SK-N-SH (cell line): Measurements from ENCODE around the gene INPP5A. TPM values are rescaled to one million over a fixed set of nuclear protein-coding genes. Genes with fewer than 3 reads are reported as not detected.

Source experiments
- CTCF ChIA-PET: fragments of 300-600, 350-600 bp; formaldehyde crosslinking; extraction: SDS; loops from one replicate; lab custom pipeline; 2021; lab: Yijun Ruan, JAX
- POLR2A ChIA-PET: fragments of 350-600 bp; sonication (Branson Sonifier 250); formaldehyde crosslinking; extraction: SDS; loops from one replicate; lab custom pipeline; 2020; ENCODE audit warnings: antibody characterized with exemption, inconsistent platforms; lab: Yijun Ruan, JAX
- DNase-seq: peaks from one replicate; pipeline ENCODE4 v3.0.0; 2012
- H2AFZ ChIP-seq: fragments of 200-600 bp; sonication (generic); 2 replicates; pipeline ENCODE4 v1.8.1; 2016; ENCODE audit warnings: antibody characterized with exemption, mild to moderate bottlenecking, low read depth
- H3F3A ChIP-seq: fragments of 200-600 bp; sonication (generic); replicated peaks from 2 replicates; pipeline ENCODE3; 2016; ENCODE audit warnings: antibody characterized with exemption, mild to moderate bottlenecking; ENCODE audit not compliant: insufficient read depth
- H3K27ac ChIP-seq, 2 experiments: fragments of 200-500 bp in 1 of 2; fragments of 200-600 bp in 1 of 2; sonication (Bioruptor generic) in 1 of 2; sonication (generic), shearing (Covaris generic) in 1 of 2; 2 replicates each; pipeline versions ENCODE4 v1.5.1 to v1.6.1; 2014 to 2016; ENCODE audit warnings: low read depth in 2 of 2, inconsistent platforms in 1 of 2, low read length in 1 of 2, mild to moderate bottlenecking in 1 of 2, mixed read lengths in 1 of 2
- H3K27me3 ChIP-seq: fragments of 200-600 bp; sonication (generic), shearing (Covaris generic); 2 replicates; pipeline ENCODE4 v1.6.1; 2016; ENCODE audit warnings: mixed run types; ENCODE audit not compliant: insufficient read depth
- H3K36me3 ChIP-seq, 2 experiments: fragments of 200-500 bp in 1 of 2; fragments of 200-600 bp in 1 of 2; sonication (Bioruptor generic) in 1 of 2; sonication (generic) in 1 of 2; replicated peaks in 1 of 2; 2 replicates each; pipeline versions ENCODE3 to v1.5.1; 2014 to 2016; ENCODE audit warnings: low read length in 1 of 2, mild to moderate bottlenecking in 1 of 2; ENCODE audit not compliant: insufficient read depth in 2 of 2, control insufficient read depth in 1 of 2
- H3K4me1 ChIP-seq, 2 experiments: fragments of 200-500 bp in 1 of 2; fragments of 200-600 bp in 1 of 2; sonication (Bioruptor generic) in 1 of 2; sonication (generic), shearing (Covaris generic) in 1 of 2; 2 replicates each; pipeline versions ENCODE4 v1.5.1 to v1.6.1; 2014 to 2016; ENCODE audit warnings: low read depth in 1 of 2, low read length in 1 of 2, mixed run types in 1 of 2; ENCODE audit not compliant: insufficient read depth in 2 of 2, control insufficient read depth in 1 of 2
- H3K4me2 ChIP-seq: fragments of 200-600 bp; sonication (generic), shearing (Covaris generic); 2 replicates; pipeline ENCODE4 v1.6.1; 2017; ENCODE audit warnings: mixed run types
- H3K4me3 ChIP-seq, 2 experiments: fragments of 200-500 bp in 1 of 2; fragments of 200-600 bp in 1 of 2; sonication (Bioruptor generic) in 1 of 2; sonication (generic), shearing (Covaris generic) in 1 of 2; 2 replicates each; pipeline versions ENCODE4 v1.5.1 to v1.8.1; 2014 to 2016; ENCODE audit warnings: low read depth in 2 of 2, inconsistent platforms in 1 of 2, low read length in 1 of 2, mild to moderate bottlenecking in 1 of 2, mixed read lengths in 1 of 2, moderate library complexity in 1 of 2
- H3K79me2 ChIP-seq: fragments of 200-600 bp; sonication (generic); 2 replicates; pipeline ENCODE4 v1.8.1; 2017; ENCODE audit warnings: mild to moderate bottlenecking; ENCODE audit not compliant: insufficient read depth
- H3K9ac ChIP-seq: fragments of 200-600 bp; sonication (generic); 2 replicates; pipeline ENCODE4 v1.6.1; 2017; ENCODE audit warnings: mixed run types
- H3K9me2 ChIP-seq: fragments of 200-600 bp; sonication (generic); 2 replicates; pipeline ENCODE4 v1.6.1; 2017; ENCODE audit warnings: mixed run types
- H3K9me3 ChIP-seq: fragments of 200-600 bp; sonication (generic); 2 replicates; pipeline ENCODE4 v1.6.1; 2017; ENCODE audit warnings: mixed run types, mild to moderate bottlenecking, moderate library complexity
- H4K20me1 ChIP-seq: fragments of 200-600 bp; sonication (generic); 2 replicates; pipeline ENCODE4 v1.6.1; 2017; ENCODE audit warnings: mild to moderate bottlenecking, mixed run types; ENCODE audit not compliant: insufficient read depth
- CHD2 ChIP-seq: fragments of 150-350 bp; IDR thresholded peaks from 2 replicates; pipeline ENCODE4 v1.6.1; 2018; ENCODE audit warnings: low read length; ENCODE audit not compliant: partially characterized antibody
- EP300 ChIP-seq, 2 experiments: IDR thresholded peaks; 2 replicates each; pipeline versions ENCODE4 v1.4.0 to v1.6.1; 2012; ENCODE audit warnings: borderline replicate concordance in 1 of 2, low read depth in 1 of 2, low read length in 1 of 2
- EZH2phosphoT487 ChIP-seq: fragments of 200-600 bp; sonication (generic); IDR thresholded peaks from 2 replicates; pipeline ENCODE4 v1.6.1; 2017; ENCODE audit warnings: low read depth, mixed run types, mild to moderate bottlenecking, antibody characterized with exemption, moderate library complexity, borderline replicate concordance
- FOSL2 ChIP-seq: IDR thresholded peaks from 2 replicates; pipeline ENCODE4 v1.4.0; 2012; ENCODE audit warnings: low read depth, mild to moderate bottlenecking, moderate library complexity, borderline replicate concordance
- FOXJ3 ChIP-seq: sonication (generic); formaldehyde crosslinking; IDR thresholded peaks from 2 replicates; pipeline ENCODE4 v1.5.1; 2020; ENCODE audit warnings: mild to moderate bottlenecking, missing genetic modification reagents
- MEF2A ChIP-seq: IDR thresholded peaks from 2 replicates; pipeline ENCODE4 v1.4.0; 2012; ENCODE audit warnings: low read depth, borderline replicate concordance
- MXI1 ChIP-seq: IDR thresholded peaks from 2 replicates; pipeline ENCODE4 v1.6.1; 2012; ENCODE audit warnings: mild to moderate bottlenecking, low read depth, low read length, improper control_type of control experiment
- NRF1 ChIP-seq: IDR thresholded peaks from 2 replicates; pipeline ENCODE4 v1.6.1; 2012; ENCODE audit warnings: low read depth, mild to moderate bottlenecking, low read length
- POLR2AphosphoS5 ChIP-seq: IDR thresholded peaks from 2 replicates; pipeline ENCODE4 v1.6.1; 2012; ENCODE audit warnings: low read depth, low read length
- TCF12 ChIP-seq: IDR thresholded peaks from 2 replicates; pipeline ENCODE4 v1.4.0; 2012
- YY1 ChIP-seq: IDR thresholded peaks from 2 replicates; pipeline ENCODE4 v1.4.0; 2012; ENCODE audit warnings: low read depth, mild to moderate bottlenecking
- WGBS: methylation state at CpG from one replicate; pipeline ENCODE4 v1.1.6; 2017; ENCODE audit warnings: low lambda C conversion rate; 5-methylcytosine and 5-hydroxymethylcytosine counted together
- polyA plus RNA-seq, 3 experiments: library from polyadenylated mRNA; depleted of rRNA; stranded (reverse); fragments of >200 nt; gene quantifications; 2 replicates each; pipeline ENCODE4 v1.2.3, GENCODE V29; 2012
- TF ChIP-seq, protein P1 (sequence below): IDR thresholded peaks from 2 replicates; pipeline ENCODE4 v1.4.0; 2012; ENCODE audit warnings: low read depth, borderline replicate concordance
- TF ChIP-seq, protein P2 (sequence below): IDR thresholded peaks from 2 replicates; pipeline ENCODE4 v1.4.0; 2012; ENCODE audit warnings: low read depth
- TF ChIP-seq, protein P3 (sequence below): fragments of 150-350 bp; IDR thresholded peaks from 2 replicates; pipeline ENCODE4 v1.6.1; 2016; ENCODE audit warnings: mild to moderate bottlenecking, low read depth, low read length
- TF ChIP-seq, protein P4 (sequence below): fragments of 200-600 bp; sonication (generic); IDR thresholded peaks from 2 replicates; pipeline ENCODE4 v1.6.1; 2017; ENCODE audit warnings: antibody characterized with exemption, mild to moderate bottlenecking, moderate library complexity

Gene INPP5A
- polyA plus RNA-seq, 1 of the 3 experiments (the other 2 are of a cell fraction), result 12.0 TPM

DNA sequence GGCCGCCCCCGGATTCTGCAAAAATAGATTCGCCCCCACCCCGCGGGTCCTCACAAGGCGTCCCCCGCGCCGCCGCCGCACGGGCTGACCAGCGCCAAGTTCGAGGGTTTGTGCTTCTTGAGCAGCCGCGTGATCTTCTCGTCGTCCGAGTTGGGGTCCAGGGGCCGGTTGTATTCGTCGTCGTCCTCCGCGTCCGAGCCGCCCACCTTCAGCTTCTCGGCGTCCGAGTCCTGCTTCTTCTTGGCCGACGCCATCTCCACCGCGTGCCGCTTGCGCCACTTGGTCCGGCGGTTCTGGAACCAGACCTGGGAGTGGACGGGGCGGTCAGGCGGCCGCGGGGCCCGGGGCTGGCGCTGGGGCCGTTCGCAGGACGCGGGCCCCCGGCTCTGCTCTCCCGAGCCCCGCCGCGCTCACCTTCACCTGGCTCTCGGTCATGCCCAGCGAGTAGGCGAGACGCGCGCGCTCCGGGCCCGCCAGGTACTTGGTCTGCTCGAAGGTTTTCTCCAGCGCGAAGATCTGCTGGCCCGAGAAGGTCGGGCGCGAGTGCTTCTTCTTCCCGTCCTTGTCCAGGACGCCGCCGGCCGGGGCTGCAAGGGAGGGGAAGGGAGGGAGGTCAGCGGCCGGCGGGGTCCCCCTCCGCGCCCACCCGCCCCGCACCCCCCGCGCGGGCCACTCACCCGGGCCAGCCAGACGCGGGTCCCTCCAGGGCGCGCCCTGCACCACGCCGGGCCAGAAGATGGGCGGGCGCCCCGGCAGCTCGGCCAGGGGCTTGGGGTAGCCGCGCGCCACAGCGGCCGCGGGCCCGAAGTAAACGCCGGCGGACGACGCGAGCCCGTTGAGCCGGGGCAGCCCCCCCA lies 247.5 kb downstream of the INPP5A start:
- whole genome bisulfite sequencing, result 57% methylated on average over 18 of the region's 111 CpGs
- CTCF ChIA-PET, result interaction anchor here (1.4 kb wide), 1 partner anchor 130 kb away, joined by 3 read pairs; no protein-coding TSS in a partner anchor
- peak; percentile 69 for DNase-seq
- 0 out of 2 replicates have a peak, but pooled peaks cover 4% of the 10 kb centered on the region for H4K20me1 ChIP-seq
- H3K9ac ChIP-seq, result no peak overlapping the region
- H3K4me1 ChIP-seq, result no peaks in the 10 kb centered on the region
- no peaks in the 10 kb centered on the region for H3K9me3 ChIP-seq
- no peaks in the 10 kb centered on the region for H3F3A ChIP-seq
- H2AFZ ChIP-seq, result no peak overlapping the region
- no peak overlapping the region for H3K4me3 ChIP-seq
- no peak overlapping the region for H3K27ac ChIP-seq
- no peak for TF ChIP-seq YY1
- TF ChIP-seq POLR2AphosphoS5, result no peak
- POLR2A ChIA-PET, result no interaction called here
- peaks cover 35% of the 10 kb centered on the region for H3K27me3 ChIP-seq
- no peaks in the 10 kb centered on the region for H3K36me3 ChIP-seq
- H3K79me2 ChIP-seq, result no peaks in the 10 kb centered on the region
- H3K4me2 ChIP-seq, result no peak overlapping the region
- H3K9me2 ChIP-seq, result no peaks in the 10 kb centered on the region

GRCh38 chr10:132785723-132786475 lies 248.3 kb downstream of the INPP5A start, which contains the start of gene NKX6-2:
TSS of gene NKX6-2 (minus strand) at chr10:132786147. CDS start at chr10:132785948, 199 bp downstream.
- no peak within 1 kb of the TSS for H3K4me2 ChIP-seq
- H3F3A ChIP-seq, result no peaks in the 10 kb centered on the region
- no peak within 1 kb of the TSS for H3K9ac ChIP-seq
- 0 out of 2 replicates have a peak, but pooled peaks cover 4% of the 10 kb centered on the region for H4K20me1 ChIP-seq
- H2AFZ ChIP-seq, result no peak within 1 kb of the TSS
- DNase-seq, result peak; percentile 74
- no peaks in the 10 kb centered on the region for H3K79me2 ChIP-seq
- no peaks in the 10 kb centered on the region for H3K9me3 ChIP-seq
- H3K4me3 ChIP-seq, result no peak within 1 kb of the TSS
- H3K9me2 ChIP-seq, result no peaks in the 10 kb centered on the region
- ChIA-PET POLR2A (no interaction called here), CTCF (interaction anchor here (1.4 kb wide), 1 partner anchor 130 kb away, joined by 3 read pairs; no protein-coding TSS in a partner anchor)
- H3K27me3 ChIP-seq, result peaks cover 43% of the 10 kb centered on the region
- no peaks in the 10 kb centered on the region for H3K36me3 ChIP-seq
- H3K4me1 ChIP-seq, result no peaks in the 10 kb centered on the region
- no peak within 1 kb of the TSS for H3K27ac ChIP-seq
- 0% methylated on average over 6 of the region's 119 CpGs for WGBS
- TF ChIP-seq NRF1 (no peak), EZH2phosphoT487 (no peak)
- TF ChIP-seq, protein P1, sequence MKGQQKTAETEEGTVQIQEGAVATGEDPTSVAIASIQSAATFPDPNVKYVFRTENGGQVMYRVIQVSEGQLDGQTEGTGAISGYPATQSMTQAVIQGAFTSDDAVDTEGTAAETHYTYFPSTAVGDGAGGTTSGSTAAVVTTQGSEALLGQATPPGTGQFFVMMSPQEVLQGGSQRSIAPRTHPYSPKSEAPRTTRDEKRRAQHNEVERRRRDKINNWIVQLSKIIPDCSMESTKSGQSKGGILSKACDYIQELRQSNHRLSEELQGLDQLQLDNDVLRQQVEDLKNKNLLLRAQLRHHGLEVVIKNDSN, result no peak

GRCh38 chr10:132786476-132786883 lies 248.9 kb downstream of the INPP5A start:
- POLR2A ChIA-PET, result no interaction called here
- no peak overlapping the region for H3K4me2 ChIP-seq
- H3K4me1 ChIP-seq, result no peaks in the 10 kb centered on the region
- TF ChIP-seq YY1 (no peak), MEF2A (no peak), TCF12 (no peak), FOSL2 (no peak), CHD2 (no peak), MXI1 (no peak), FOXJ3 (no peak), EP300 (IDR thresholded peaks at IDR 0.05; ENCODE audit: borderline replicate concordance in 1 of 2, low read depth in 1 of 2, low read length in 1 of 2) (no peak)
- TF ChIP-seq, protein P2, sequence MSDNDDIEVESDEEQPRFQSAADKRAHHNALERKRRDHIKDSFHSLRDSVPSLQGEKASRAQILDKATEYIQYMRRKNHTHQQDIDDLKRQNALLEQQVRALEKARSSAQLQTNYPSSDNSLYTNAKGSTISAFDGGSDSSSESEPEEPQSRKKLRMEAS, result no peak
- TF ChIP-seq, protein P3, sequence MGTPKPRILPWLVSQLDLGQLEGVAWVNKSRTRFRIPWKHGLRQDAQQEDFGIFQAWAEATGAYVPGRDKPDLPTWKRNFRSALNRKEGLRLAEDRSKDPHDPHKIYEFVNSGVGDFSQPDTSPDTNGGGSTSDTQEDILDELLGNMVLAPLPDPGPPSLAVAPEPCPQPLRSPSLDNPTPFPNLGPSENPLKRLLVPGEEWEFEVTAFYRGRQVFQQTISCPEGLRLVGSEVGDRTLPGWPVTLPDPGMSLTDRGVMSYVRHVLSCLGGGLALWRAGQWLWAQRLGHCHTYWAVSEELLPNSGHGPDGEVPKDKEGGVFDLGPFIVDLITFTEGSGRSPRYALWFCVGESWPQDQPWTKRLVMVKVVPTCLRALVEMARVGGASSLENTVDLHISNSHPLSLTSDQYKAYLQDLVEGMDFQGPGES, result no peak
- TF ChIP-seq, protein P4, sequence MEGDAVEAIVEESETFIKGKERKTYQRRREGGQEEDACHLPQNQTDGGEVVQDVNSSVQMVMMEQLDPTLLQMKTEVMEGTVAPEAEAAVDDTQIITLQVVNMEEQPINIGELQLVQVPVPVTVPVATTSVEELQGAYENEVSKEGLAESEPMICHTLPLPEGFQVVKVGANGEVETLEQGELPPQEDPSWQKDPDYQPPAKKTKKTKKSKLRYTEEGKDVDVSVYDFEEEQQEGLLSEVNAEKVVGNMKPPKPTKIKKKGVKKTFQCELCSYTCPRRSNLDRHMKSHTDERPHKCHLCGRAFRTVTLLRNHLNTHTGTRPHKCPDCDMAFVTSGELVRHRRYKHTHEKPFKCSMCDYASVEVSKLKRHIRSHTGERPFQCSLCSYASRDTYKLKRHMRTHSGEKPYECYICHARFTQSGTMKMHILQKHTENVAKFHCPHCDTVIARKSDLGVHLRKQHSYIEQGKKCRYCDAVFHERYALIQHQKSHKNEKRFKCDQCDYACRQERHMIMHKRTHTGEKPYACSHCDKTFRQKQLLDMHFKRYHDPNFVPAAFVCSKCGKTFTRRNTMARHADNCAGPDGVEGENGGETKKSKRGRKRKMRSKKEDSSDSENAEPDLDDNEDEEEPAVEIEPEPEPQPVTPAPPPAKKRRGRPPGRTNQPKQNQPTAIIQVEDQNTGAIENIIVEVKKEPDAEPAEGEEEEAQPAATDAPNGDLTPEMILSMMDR, result no peak

More at GRCh38 chr10:132786476-132786883, 248.9 kb downstream of the INPP5A start:
- Histone ChIP-seq H3K4me3 (no peak overlapping the region), H3K9me3 (no peaks in the 10 kb centered on the region), H2AFZ (no peak overlapping the region), H3K9me2 (no peaks in the 10 kb centered on the region), H3K27me3 (peaks cover 46% of the 10 kb centered on the region), H3K27ac (no peak overlapping the region), H3F3A (no peaks in the 10 kb centered on the region), H3K36me3 (no peaks in the 10 kb centered on the region), H3K9ac (no peak overlapping the region), H4K20me1 (0 out of 2 replicates have a peak, but pooled peaks cover 4% of the 10 kb centered on the region), H3K79me2 (no peaks in the 10 kb centered on the region)
- CTCF ChIA-PET, result interaction anchor here (1.4 kb wide), 1 partner anchor 131 kb away, joined by 3 read pairs; no protein-coding TSS in a partner anchor
- peak; percentile 58 for DNase-seq
- WGBS, result no CpG with 5 or more reads among the region's 58 CpGs
